Testis (tissue), 2 donors: ENCODE data around the gene MINDY4.

ENCODE experiments used
- POLR2A ChIP-seq: fragments of 450-650 bp; IDR thresholded peaks from one replicate; pipeline ENCODE4 v1.6.1; 2017; ENCODE audit warnings: antibody characterized with exemption, mild to moderate bottlenecking, moderate library complexity
- TF ChIP-seq, protein P1 (sequence below), 3 experiments: fragments of 450-650 bp in 2 of 3; fragments of 200-600 bp in 1 of 3; sonication (generic) in 1 of 3; IDR thresholded peaks; one replicate each; pipeline ENCODE4 v1.5.1; 2016 to 2019; ENCODE audit warnings: antibody characterized with exemption in 3 of 3, mild to moderate bottlenecking in 2 of 3, moderate library complexity in 1 of 3

- TF ChIP-seq, protein P1, sequence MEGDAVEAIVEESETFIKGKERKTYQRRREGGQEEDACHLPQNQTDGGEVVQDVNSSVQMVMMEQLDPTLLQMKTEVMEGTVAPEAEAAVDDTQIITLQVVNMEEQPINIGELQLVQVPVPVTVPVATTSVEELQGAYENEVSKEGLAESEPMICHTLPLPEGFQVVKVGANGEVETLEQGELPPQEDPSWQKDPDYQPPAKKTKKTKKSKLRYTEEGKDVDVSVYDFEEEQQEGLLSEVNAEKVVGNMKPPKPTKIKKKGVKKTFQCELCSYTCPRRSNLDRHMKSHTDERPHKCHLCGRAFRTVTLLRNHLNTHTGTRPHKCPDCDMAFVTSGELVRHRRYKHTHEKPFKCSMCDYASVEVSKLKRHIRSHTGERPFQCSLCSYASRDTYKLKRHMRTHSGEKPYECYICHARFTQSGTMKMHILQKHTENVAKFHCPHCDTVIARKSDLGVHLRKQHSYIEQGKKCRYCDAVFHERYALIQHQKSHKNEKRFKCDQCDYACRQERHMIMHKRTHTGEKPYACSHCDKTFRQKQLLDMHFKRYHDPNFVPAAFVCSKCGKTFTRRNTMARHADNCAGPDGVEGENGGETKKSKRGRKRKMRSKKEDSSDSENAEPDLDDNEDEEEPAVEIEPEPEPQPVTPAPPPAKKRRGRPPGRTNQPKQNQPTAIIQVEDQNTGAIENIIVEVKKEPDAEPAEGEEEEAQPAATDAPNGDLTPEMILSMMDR (IDR thresholded peaks at IDR 0.05): no peak
- TF ChIP-seq POLR2A: no peak
Measured at GRCh38 chr7:30851651-30852307, 80.6 kb downstream of the MINDY4 start.
